ENCODE data around the gene ERFL.

GRCh38 chr19:41939861-41940730 lies 11.8 kb upstream of the ERFL start:
- TF ChIP-seq CTCF (conservative IDR thresholded peaks at IDR 0.05) (no peak), ZFX (IDR thresholded peaks at IDR 0.05) (no peak)
